OCI-LY7 (cell line): ENCODE measurements around the gene CLDN8. TPM values are rescaled to one million over a fixed set of nuclear protein-coding genes. Genes with fewer than 3 reads are reported as not detected.

Source experiments
- BruUV-seq: library from RNA; stranded (reverse); fragments of 400-500 nt; replicated peaks from 2 replicates; lab custom pipeline; 2021; lab: Mats Ljungman, UMichigan
- CTCF ChIA-PET: fragments of 300-600 bp; sonication (Branson Sonifier 250); formaldehyde crosslinking; loops from one replicate; lab custom pipeline; 2022; ENCODE audit warnings: antibody characterized with exemption; ENCODE audit not compliant: unreplicated experiment; lab: Charles Lee
- POLR2A ChIA-PET: fragments of 300-600 bp; sonication (Branson Sonifier 250); formaldehyde crosslinking; loops from one replicate; lab custom pipeline; 2022; ENCODE audit warnings: antibody characterized with exemption; lab: Charles Lee
- DNase-seq: peaks from one replicate; pipeline ENCODE4 v3.0.0-alpha.2; 2015; ENCODE audit warnings: low spot score
- H2AFZ ChIP-seq: fragments of 200-600 bp; sonication (generic), shearing (Covaris generic); 2 replicates; pipeline ENCODE4 v1.6.1; 2014; ENCODE audit warnings: mild to moderate bottlenecking, antibody characterized with exemption, low read length, moderate library complexity
- H3K27ac ChIP-seq: fragments of 200-600 bp; sonication (generic); 2 replicates; pipeline ENCODE4 v1.5.1; 2014; ENCODE audit warnings: mixed run types, low read depth, mild to moderate bottlenecking, moderate library complexity, low read length, inconsistent platforms; ENCODE audit not compliant: poor library complexity, severe bottlenecking
- H3K36me3 ChIP-seq: fragments of 200-600 bp; sonication (generic); 2 replicates; pipeline ENCODE4 v1.6.1; 2014; ENCODE audit warnings: mild to moderate bottlenecking, antibody characterized with exemption, low read length, moderate library complexity, mixed read lengths; ENCODE audit not compliant: insufficient read depth
- H3K4me1 ChIP-seq: fragments of 200-600 bp; sonication (generic); 2 replicates; pipeline ENCODE4 v1.5.1; 2014; ENCODE audit warnings: mild to moderate bottlenecking, low read length; ENCODE audit not compliant: insufficient read depth, poor library complexity, severe bottlenecking
- H3K4me2 ChIP-seq: fragments of 200-600 bp; sonication (generic); 2 replicates; pipeline ENCODE4 v1.6.1; 2014; ENCODE audit warnings: mild to moderate bottlenecking, low read length
- H3K4me3 ChIP-seq: fragments of 200-600 bp; sonication (generic); 2 replicates; pipeline ENCODE4 v1.5.1; 2014; ENCODE audit warnings: mild to moderate bottlenecking, low read depth, low read length; ENCODE audit not compliant: poor library complexity, severe bottlenecking
- H3K79me2 ChIP-seq: fragments of 200-600 bp; sonication (generic); 2 replicates; pipeline ENCODE4 v1.6.1; 2016; ENCODE audit warnings: low read depth, mild to moderate bottlenecking, low read length, moderate library complexity, mixed read lengths; ENCODE audit not compliant: insufficient read depth
- H3K9me2 ChIP-seq: fragments of 200-600 bp; sonication (generic); 2 replicates; pipeline ENCODE4 v1.6.1; 2016; ENCODE audit warnings: mild to moderate bottlenecking, low read length, mixed read lengths; ENCODE audit not compliant: insufficient read depth
- H3K9me3 ChIP-seq: fragments of 200-600 bp; sonication (generic); 2 replicates; pipeline ENCODE4 v1.6.1; 2014; ENCODE audit warnings: mild to moderate bottlenecking, mixed run types, low read length, mixed read lengths
- H4K20me1 ChIP-seq: fragments of 200-600 bp; sonication (generic); 2 replicates; pipeline ENCODE4 v1.6.1; 2014; ENCODE audit warnings: mild to moderate bottlenecking, antibody characterized with exemption, low read length, moderate library complexity, mixed read lengths; ENCODE audit not compliant: insufficient read depth
- EZH2phosphoT487 ChIP-seq: fragments of 200-600 bp; sonication (generic); IDR thresholded peaks from 2 replicates; pipeline ENCODE4 v1.6.1; 2018; ENCODE audit warnings: low read depth, borderline replicate concordance, mild to moderate bottlenecking, mixed run types, antibody characterized with exemption, low read length, moderate library complexity, mixed read lengths
- intact Hi-C: fragments of 100-400 bp; cut with micrococcal nuclease; formaldehyde crosslinking; loops from one replicate; pipeline ENCODE4 v1.10.0; 2022; ENCODE audit not compliant: unreplicated experiment
- total RNA-seq, 2 experiments: library from RNA; depleted of rRNA in 1 of 2; stranded (reverse); fragments of >200 nt in 1 of 2; shearing (Covaris generic) in 1 of 2; gene quantifications; 2 replicates each; pipeline ENCODE4 v1.2.3, GENCODE V29; 2014 to 2022
- TF ChIP-seq, protein P1 (sequence below): fragments of 200-600 bp; sonication (generic); conservative IDR thresholded peaks from 2 replicates; pipeline ENCODE4 v1.5.1; 2014; ENCODE audit warnings: mild to moderate bottlenecking, antibody characterized with exemption, low read length, moderate library complexity, mixed read lengths

CLDN8 gene
- total RNA-seq, 2 experiments from 2014 or later, result not detected

DNA sequence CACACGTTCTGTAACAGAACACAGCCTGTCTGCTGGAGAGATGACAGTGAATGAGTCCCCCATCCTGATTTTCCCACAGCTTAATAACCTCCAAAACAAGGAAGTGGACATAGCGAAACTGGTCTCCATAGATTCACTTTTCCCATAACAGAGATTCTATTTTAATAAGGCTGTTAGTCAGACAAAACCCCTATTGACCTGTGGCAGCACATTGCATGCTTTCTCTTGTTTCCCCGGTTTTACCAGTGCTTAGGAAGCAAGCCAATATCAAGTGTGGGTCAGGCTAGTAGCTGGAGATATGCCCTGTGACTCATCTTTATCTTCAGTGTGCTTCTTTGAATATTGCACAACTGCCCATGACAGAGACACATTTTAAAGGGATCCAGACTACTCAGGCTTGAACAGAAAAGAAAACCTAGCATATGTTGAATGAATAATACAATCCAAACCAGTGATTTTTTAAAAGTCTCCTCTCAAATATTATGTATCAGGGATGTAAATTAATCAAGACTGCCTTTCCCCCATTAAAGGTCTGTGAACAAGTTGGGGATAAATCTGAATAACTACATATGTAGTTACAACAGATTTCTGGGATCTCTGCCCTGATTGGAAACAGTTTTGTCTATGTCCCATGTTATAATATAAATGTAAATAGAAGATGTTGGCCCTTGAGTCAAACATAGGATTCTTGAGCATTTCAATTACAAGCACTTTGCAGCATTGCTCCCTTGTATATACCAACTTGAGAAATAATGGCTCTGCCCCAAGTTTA lies 11.9 kb upstream of the CLDN8 start:
- Histone ChIP-seq H2AFZ (no peak overlapping the region), H3K27ac (no peak overlapping the region), H3K36me3 (no peaks in the 10 kb centered on the region), H3K4me3 (no peak overlapping the region), H3K9me2 (no peaks in the 10 kb centered on the region), H3K4me2 (no peak overlapping the region), H3K9me3 (no peaks in the 10 kb centered on the region), H3K79me2 (no peaks in the 10 kb centered on the region), H3K4me1 (no peaks in the 10 kb centered on the region), H4K20me1 (no peaks in the 10 kb centered on the region)
- no TSS peak for BruUV-seq
- no peak for DNase-seq
- intact Hi-C loops, result no loop called here
- ChIA-PET POLR2A (no interaction called here), CTCF (no interaction called here)
- TF ChIP-seq, protein P1, sequence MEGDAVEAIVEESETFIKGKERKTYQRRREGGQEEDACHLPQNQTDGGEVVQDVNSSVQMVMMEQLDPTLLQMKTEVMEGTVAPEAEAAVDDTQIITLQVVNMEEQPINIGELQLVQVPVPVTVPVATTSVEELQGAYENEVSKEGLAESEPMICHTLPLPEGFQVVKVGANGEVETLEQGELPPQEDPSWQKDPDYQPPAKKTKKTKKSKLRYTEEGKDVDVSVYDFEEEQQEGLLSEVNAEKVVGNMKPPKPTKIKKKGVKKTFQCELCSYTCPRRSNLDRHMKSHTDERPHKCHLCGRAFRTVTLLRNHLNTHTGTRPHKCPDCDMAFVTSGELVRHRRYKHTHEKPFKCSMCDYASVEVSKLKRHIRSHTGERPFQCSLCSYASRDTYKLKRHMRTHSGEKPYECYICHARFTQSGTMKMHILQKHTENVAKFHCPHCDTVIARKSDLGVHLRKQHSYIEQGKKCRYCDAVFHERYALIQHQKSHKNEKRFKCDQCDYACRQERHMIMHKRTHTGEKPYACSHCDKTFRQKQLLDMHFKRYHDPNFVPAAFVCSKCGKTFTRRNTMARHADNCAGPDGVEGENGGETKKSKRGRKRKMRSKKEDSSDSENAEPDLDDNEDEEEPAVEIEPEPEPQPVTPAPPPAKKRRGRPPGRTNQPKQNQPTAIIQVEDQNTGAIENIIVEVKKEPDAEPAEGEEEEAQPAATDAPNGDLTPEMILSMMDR, result no peak
- TF ChIP-seq EZH2phosphoT487, result no peak

DNA sequence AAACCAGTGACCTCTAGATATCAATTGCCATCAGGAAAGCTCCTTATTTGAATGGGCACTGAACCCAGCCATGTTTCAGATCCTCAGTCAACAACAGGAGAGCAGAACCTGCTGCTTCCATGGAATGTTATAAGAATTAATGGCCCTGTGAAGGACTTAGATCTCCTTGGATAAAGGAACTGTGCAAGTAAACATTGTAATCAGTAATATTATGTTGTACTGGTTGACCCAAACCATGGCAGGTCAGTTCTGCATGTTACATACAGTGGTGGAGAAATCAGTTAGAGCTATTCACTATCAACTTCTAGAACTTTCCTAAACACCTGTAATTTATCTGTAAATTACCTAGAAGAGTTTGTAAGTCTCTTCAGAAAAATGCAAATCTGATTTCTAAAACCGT lies 11.2 kb upstream of the CLDN8 start:
- CTCF ChIA-PET, result no interaction called here
- no peak overlapping the region for H3K27ac ChIP-seq
- no peak overlapping the region for H3K4me2 ChIP-seq

More for the DNA sequence above, 11.2 kb upstream of the CLDN8 start:
- DNase-seq, result no peak
- no TSS peak for BruUV-seq
- H3K4me1 ChIP-seq, result no peaks in the 10 kb centered on the region
- POLR2A ChIA-PET, result no interaction called here
- no peaks in the 10 kb centered on the region for H3K36me3 ChIP-seq
- intact Hi-C loops, result no loop called here
- no peak overlapping the region for H2AFZ ChIP-seq
- TF ChIP-seq, protein P1, result no peak
- TF ChIP-seq EZH2phosphoT487, result no peak
- no peaks in the 10 kb centered on the region for H3K9me3 ChIP-seq
- H3K79me2 ChIP-seq, result no peaks in the 10 kb centered on the region
- H3K9me2 ChIP-seq, result no peaks in the 10 kb centered on the region
- H3K4me3 ChIP-seq, result no peak overlapping the region
- H4K20me1 ChIP-seq, result no peaks in the 10 kb centered on the region
